Measurements from ENCODE around the gene SCNM1.

Gene SCNM1

GRCh38 chr1:151146412-151147131 is 19.4 kb upstream of the SCNM1 start, which contains the start of gene SEMA6C:
SEMA6C (minus strand) TSS chr1:151146631; CDS start chr1:151142621, 4,010 bp downstream.
- in situ Hi-C loops (cut with MboI; ENCODE audit: low sequenced_read_pairs, unreplicated experiment) = no loop called here
- TF ChIP-seq, protein P1, sequence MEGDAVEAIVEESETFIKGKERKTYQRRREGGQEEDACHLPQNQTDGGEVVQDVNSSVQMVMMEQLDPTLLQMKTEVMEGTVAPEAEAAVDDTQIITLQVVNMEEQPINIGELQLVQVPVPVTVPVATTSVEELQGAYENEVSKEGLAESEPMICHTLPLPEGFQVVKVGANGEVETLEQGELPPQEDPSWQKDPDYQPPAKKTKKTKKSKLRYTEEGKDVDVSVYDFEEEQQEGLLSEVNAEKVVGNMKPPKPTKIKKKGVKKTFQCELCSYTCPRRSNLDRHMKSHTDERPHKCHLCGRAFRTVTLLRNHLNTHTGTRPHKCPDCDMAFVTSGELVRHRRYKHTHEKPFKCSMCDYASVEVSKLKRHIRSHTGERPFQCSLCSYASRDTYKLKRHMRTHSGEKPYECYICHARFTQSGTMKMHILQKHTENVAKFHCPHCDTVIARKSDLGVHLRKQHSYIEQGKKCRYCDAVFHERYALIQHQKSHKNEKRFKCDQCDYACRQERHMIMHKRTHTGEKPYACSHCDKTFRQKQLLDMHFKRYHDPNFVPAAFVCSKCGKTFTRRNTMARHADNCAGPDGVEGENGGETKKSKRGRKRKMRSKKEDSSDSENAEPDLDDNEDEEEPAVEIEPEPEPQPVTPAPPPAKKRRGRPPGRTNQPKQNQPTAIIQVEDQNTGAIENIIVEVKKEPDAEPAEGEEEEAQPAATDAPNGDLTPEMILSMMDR (IDR thresholded peaks at IDR 0.05; ENCODE audit: borderline replicate concordance, control extremely low read depth, extremely low read depth, insufficient read depth, missing control alignments) = no peak
- DNase-seq (ENCODE audit: low spot score) = peak; percentile 96

GRCh38 chr1:151147132-151147503 is 18.8 kb upstream of the SCNM1 start:
- no peak for DNase-seq (ENCODE audit: low spot score)
- in situ Hi-C loops (cut with MboI; ENCODE audit: low sequenced_read_pairs, unreplicated experiment) = no loop called here
- TF ChIP-seq, protein P1 (IDR thresholded peaks at IDR 0.05; ENCODE audit: borderline replicate concordance, control extremely low read depth, extremely low read depth, insufficient read depth, missing control alignments) = no peak

DNA sequence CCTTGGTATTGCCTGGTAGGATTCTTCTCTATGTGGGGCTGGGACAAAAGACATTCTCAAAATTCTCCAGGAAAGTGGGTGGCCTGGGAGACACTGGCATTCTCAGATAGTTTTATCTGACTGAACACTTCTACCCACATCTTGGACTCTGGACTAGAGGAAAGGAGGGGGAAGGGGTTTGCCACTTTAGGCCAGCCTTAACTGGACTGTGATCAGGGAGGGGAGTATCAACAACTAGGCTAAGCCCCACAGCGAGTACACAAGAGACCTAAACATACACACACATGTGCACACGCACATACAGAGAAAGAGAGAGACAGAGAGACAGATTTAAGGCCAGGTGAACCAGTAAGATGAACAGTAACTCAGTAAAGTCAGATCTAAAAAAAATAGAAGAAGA is 18.3 kb upstream of the SCNM1 start:
- TF ChIP-seq, protein P1 (IDR thresholded peaks at IDR 0.05; ENCODE audit: borderline replicate concordance, control extremely low read depth, extremely low read depth, insufficient read depth, missing control alignments) = no peak
- in situ Hi-C loops (cut with MboI; ENCODE audit: low sequenced_read_pairs, unreplicated experiment) = no loop called here
- no peak for DNase-seq (ENCODE audit: low spot score)

- peak; percentile 69 for DNase-seq (ENCODE audit: low spot score)
- TF ChIP-seq, protein P1 (IDR thresholded peaks at IDR 0.05; ENCODE audit: borderline replicate concordance, control extremely low read depth, extremely low read depth, insufficient read depth, missing control alignments) = no peak
- in situ Hi-C loops (cut with MboI; ENCODE audit: low sequenced_read_pairs, unreplicated experiment) = loop anchor here (10.0 kb wide), 1 partner anchor 62 kb away; no protein-coding TSS in a partner anchor
Measured at GRCh38 chr1:151156515-151156819, 9.5 kb upstream of the SCNM1 start, which contains the start of gene TNFAIP8L2. TNFAIP8L2 (plus strand) TSS chr1:151156649; CDS start chr1:151158698, 2,049 bp downstream.

GRCh38 chr1:151157067-151157531 is 8.8 kb upstream of the SCNM1 start:
- in situ Hi-C loops (cut with MboI; ENCODE audit: low sequenced_read_pairs, unreplicated experiment) = loop anchor here (10.0 kb wide), 1 partner anchor 62 kb away; no protein-coding TSS in a partner anchor
- DNase-seq (ENCODE audit: low spot score) = no peak
- TF ChIP-seq, protein P1 (IDR thresholded peaks at IDR 0.05; ENCODE audit: borderline replicate concordance, control extremely low read depth, extremely low read depth, insufficient read depth, missing control alignments) = no peak

- in situ Hi-C loops (cut with MboI; ENCODE audit: low sequenced_read_pairs, unreplicated experiment) = loop anchor here (10.0 kb wide), 1 partner anchor 64 kb away; no protein-coding TSS in a partner anchor
- TF ChIP-seq, protein P1 (IDR thresholded peaks at IDR 0.05; ENCODE audit: borderline replicate concordance, control extremely low read depth, extremely low read depth, insufficient read depth, missing control alignments) = no peak
- no peak for DNase-seq (ENCODE audit: low spot score)
Measured at GRCh38 chr1:151158326-151158725, 7.6 kb upstream of the SCNM1 start.

Data from GM13976 (cell line).